Fibroblast of skin of scalp (primary cell): Measurements from ENCODE around the gene ZNF385B.
A peak's percentile ranks its signal among the peaks of the same experiment; 100 is the strongest.

Experiments
- DNase-seq: peaks from one replicate; pipeline ENCODE4 v3.0.0-alpha.2; 2013

ZNF385B gene

GRCh38 chr2:179578171-179578916 is 283.1 kb downstream of the ZNF385B start:
- no peak for DNase-seq

GRCh38 chr2:179574061-179574519 is 287.3 kb downstream of the ZNF385B start:
- no peak for DNase-seq

- DNase-seq, result no peak
Observed at GRCh38 chr2:179572544-179572943, 288.9 kb downstream of the ZNF385B start.

- DNase-seq, result no peak
Observed at GRCh38 chr2:179571721-179572120, 289.7 kb downstream of the ZNF385B start.

- DNase-seq, result no peak
Observed at GRCh38 chr2:179571252-179571651, 290.2 kb downstream of the ZNF385B start.

GRCh38 chr2:179569831-179570233 is 291.6 kb downstream of the ZNF385B start:
- peak; percentile 22 for DNase-seq

GRCh38 chr2:179565807-179566206 is 295.6 kb downstream of the ZNF385B start:
- DNase-seq, result no peak

GRCh38 chr2:179562330-179562885 is 299.0 kb downstream of the ZNF385B start:
- DNase-seq, result no peak

GRCh38 chr2:179561702-179562101 is 299.7 kb downstream of the ZNF385B start:
- no peak for DNase-seq

GRCh38 chr2:179560257-179560735 is 301.1 kb downstream of the ZNF385B start:
- DNase-seq, result no peak

- DNase-seq, result no peak
Observed at GRCh38 chr2:179559108-179559806, 302.2 kb downstream of the ZNF385B start.

GRCh38 chr2:179558010-179558934 is 303.1 kb downstream of the ZNF385B start:
- no peak for DNase-seq

GRCh38 chr2:179556425-179556824 is 305.0 kb downstream of the ZNF385B start:
- DNase-seq, result no peak

GRCh38 chr2:179555691-179556283 is 305.6 kb downstream of the ZNF385B start:
- no peak for DNase-seq

- no peak for DNase-seq
Observed at GRCh38 chr2:179554639-179555386, 306.6 kb downstream of the ZNF385B start.

GRCh38 chr2:179553382-179553781 is 308.0 kb downstream of the ZNF385B start:
- no peak for DNase-seq

- no peak for DNase-seq
Observed at GRCh38 chr2:179551539-179552045, 309.8 kb downstream of the ZNF385B start.

- DNase-seq, result no peak
Observed at GRCh38 chr2:179550849-179551248, 310.6 kb downstream of the ZNF385B start.

- DNase-seq, result no peak
Observed at GRCh38 chr2:179550214-179550613, 311.2 kb downstream of the ZNF385B start.

- no peak for DNase-seq
Observed at GRCh38 chr2:179546656-179547055, 314.8 kb downstream of the ZNF385B start.

GRCh38 chr2:179545024-179545423 is 316.4 kb downstream of the ZNF385B start:
- no peak for DNase-seq
